NCI-H2029 (cell line): ENCODE measurements around the gene WSCD2.

Experiments used
- DNase-seq: peaks from one replicate; lab custom pipeline; 2025; lab: John Stamatoyannopoulos, UW

WSCD2 gene

DNA sequence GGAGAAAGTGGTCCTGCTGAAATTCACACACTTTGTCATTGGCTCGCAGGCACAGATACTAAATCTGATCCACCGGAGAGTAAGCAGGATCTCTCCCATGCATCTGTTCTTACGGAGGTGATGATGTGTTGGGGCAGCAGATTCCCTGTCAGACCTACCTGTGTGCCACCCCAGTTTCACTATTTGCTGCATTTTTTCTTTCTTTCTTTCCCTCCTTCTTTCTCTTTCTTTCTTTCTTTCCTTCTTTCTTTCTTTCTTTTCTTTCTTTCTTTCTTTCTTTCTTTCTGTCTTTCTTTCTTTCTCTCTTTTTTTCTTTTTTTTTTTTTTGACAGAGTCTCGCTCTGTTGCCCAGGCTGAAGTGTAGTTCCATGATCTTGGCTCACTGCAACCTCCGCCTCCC lies 37.4 kb downstream of the WSCD2 start:
- no peak for DNase-seq

DNA sequence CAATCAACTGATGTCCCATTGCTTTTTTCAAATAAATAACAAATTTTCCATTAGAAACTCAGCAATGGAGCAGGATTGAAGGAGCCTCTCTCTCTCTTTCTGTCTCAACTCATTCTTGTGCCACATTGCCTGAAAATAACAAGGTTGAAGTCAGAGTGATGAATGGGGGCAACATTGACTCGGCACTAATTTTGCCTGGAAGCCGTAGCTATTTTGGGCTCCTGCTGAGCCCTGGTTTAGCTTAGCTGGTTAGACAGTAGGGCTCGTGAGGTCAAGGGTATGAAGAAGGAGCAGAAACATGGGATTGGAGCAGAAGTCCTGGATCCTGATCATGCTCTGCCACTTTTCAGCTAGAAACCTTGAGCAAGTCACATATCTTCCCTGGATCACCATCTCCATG lies 38.9 kb downstream of the WSCD2 start:
- no peak for DNase-seq

DNA sequence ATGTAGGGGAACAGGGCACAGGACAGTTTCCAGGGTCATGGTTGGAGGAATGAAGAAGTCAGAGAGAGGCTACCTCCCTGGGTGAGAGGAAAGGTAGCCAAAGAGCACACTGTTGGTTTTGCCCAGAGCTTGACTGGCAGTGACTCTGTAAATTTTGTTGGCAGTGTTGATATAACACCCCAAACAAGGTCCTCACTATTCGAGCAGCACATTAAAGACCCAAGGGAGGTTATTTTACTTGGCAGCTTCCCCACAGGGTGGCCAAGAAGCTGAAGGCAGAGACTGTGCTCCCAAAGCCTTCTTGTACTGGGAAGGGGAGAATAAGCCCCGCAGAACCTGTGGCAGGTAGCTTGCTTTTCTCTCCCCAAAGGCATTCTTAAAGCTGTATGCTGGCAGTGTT lies 40.6 kb downstream of the WSCD2 start:
- no peak for DNase-seq

DNA sequence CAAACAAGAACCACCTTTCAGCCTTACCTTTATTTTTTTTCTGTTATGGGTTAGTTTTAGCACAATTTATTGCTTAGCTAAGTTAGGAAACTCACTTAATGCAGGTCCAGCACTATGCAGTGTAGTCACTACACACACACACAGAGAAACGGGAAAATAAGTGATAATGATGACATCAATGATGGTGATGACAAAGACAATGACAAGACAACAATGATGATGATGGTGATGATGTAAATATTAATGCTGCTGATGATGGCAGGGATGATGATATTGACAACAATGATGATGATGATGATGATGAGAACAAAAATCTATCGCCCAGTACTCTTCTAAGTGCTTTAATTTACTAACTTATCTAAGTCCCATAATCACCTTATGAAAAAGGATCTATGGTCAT lies 41.1 kb downstream of the WSCD2 start:
- DNase-seq, result no peak

DNA sequence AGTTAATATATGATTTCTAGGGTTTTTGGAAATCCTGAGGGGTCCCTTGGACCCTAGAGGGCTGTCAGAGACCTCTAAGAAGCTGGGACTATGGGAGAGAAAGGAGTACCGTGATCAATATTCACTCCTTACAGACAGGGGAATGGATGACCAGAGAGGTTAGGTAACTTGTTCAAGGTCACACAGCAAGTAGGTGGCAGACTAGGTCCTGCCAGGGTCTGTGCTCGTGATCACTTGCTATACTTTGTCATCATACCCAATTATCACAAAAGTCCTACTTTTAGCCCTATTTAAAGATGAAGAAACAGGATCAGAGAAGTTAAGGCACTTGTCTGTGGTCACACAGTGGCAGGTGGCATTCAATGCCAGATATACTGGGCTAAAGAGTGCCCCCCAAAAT lies 42.9 kb downstream of the WSCD2 start:
- no peak for DNase-seq

DNA sequence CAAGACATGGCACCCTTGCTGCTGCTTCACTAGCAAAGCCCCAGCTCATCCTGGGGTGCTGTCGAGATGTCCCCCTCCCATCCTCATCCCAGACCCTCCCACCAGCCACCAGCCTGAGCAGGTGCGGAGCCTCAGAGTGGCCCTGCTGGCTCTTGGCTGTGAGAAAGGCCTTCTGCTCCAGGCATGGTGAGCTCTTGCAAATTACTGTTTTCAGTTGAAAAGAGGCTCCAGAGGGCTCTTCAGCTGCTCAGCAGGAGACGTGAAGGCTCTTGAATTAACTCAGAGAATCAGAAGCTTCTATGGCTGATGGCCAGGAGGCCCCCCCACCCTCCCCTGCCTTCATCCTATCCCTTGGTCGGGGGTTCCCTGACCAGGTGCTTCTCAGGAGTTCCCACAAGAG lies 44.1 kb downstream of the WSCD2 start:
- no peak for DNase-seq

DNA sequence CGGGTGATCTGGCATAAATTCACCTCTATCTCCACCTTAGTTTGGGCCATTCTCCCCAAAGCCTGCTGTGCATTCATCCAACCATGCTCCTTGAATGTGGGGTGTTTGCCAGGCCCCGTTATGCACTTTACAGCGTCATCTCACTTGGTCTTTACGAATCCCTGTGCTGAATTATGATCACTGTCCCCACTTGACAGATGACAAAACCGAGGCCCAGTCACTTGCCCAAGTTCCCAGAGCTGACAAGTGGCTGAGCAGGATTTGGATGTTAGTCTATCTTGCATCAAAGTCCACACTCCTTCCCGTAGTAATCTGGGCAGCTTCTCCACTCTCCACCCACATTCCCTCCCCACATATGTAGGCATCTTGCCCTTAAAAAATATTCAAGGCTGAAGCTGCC lies 44.8 kb downstream of the WSCD2 start:
- DNase-seq, result no peak

DNA sequence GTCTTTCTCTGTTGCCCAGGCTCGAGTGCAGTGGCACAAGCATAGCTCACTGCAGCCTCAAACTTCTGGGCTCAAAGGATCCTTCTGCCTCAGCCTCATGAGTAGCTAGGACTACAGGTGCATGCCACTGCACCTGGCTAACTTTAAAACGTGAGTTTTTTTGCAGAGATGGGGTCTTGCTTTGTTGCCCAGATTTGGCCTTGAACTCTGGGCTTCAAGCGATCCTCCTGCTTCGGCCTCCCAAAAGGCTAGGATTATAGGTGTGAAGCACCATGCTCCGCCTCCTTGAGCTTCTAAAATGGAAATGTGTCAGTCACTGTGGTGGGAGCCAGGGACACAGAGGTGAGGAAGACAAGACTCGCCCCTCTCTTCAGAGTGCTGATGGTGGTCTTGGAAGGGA lies 45.6 kb downstream of the WSCD2 start:
- DNase-seq, result no peak

DNA sequence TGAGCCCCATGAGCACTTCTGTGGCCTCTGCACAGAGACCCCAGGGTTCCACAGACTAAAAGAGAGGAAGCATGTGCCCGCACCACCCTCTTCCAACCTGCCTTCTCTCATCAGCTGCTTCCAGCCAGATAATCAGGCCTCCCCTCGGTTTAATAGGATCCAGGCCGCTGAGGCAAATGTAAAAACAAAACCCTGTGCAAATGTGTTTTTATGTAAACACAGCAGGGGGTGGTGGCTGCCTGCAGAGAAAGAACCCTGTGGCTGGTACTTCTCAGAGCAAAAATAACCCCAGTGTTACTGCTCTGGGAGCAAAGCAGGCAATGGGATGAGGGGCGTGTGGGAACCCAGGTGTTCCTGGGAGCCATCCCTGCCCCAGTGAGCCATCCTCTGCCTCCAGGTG lies 46.2 kb downstream of the WSCD2 start:
- no peak for DNase-seq

DNA sequence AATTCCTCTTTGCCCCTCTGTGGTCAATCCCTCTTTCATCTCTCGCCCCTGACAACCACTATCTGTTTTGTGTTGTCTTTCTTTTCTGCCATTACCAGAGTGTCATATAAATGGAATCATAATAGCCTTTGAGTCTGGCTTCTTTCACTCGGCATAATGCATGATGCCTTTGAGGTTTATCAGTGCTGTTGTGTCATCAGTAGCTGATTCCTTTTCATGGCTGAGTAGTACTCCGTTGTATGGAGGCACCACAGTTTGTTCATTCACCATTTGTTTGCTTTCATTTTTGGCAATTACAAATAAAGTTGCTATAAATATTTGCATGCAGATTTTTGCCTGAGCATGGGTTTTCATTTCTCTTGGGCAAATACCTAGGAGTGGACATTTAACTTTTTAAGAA lies 47.2 kb downstream of the WSCD2 start:
- DNase-seq, result no peak

DNA sequence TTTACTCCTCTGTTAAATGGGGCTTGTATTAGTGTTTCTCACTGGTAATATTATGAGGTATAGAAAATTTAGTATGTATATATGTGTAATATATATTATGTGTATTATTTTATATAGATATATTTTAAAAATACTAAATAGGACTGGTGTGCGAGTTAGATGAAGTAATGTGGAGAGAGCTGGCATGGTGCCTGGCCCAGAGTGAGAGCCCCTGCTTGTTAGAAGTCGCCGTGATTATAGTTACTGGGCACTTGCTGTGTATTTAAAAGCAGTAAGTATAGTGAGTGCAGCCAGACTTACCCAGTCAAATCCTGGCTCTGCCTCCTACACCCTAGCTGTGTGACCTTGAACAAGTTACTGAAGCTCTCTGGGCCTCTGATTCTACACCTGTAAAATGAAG lies 48.0 kb downstream of the WSCD2 start:
- DNase-seq, result no peak

DNA sequence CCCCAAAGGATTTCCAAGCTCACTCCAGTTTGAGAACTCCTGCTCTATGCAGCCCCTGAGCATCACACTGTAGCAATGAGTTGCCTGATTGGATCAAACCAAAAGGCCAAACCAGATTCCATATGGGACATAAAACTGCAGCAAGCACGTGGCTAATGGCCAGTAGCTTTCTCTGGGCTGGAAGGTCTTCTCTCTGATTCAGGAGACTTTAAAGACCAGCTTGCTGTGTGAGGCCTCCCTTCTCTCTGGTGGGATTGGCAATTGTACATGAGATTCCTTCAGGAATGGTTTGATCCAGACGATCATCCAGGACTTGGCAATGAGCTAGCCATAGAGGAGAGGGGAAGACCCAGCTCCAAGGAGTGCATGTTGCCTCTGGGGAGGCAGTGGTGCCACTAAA lies 50.2 kb downstream of the WSCD2 start:
- no peak for DNase-seq

DNA sequence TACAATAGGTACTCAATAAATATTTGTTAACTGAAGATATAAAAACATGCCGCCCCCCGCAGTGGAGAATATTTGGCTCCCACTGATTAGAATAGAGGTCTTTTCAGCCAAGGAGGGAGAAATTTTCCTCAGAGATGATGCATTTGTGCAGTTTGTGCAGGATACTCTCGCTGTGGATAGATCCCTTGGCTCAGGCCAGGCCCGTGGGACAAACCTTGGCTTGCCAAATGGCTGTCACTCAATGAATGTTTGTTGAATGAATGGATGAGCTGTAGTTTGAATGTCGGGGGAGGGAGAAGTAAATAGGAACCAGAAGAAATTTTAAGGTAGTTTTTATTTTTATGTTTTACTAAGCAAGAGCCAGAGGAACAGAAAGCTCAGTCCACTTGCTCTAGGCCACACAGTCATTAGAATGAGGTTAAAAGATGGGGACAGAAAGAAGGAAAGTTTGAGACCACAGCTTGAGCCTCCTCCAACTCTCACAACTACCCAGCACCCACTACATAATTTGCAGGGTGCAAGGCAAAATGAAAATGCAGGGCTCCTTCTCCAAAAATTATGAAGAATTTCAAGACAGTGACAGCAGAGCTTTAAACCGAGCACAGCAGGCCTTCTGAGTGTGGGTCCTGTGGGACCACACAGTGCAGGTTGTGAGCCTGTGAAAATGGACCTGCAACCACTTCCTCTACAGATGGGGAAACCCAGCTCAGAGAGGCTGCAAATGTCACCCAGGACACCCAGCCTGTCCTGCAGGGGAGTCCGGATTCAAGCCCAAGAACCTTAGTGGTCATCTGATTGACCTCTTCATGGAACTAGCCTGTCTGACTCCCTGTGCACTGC lies 51.4 kb downstream of the WSCD2 start:
- no peak for DNase-seq

DNA sequence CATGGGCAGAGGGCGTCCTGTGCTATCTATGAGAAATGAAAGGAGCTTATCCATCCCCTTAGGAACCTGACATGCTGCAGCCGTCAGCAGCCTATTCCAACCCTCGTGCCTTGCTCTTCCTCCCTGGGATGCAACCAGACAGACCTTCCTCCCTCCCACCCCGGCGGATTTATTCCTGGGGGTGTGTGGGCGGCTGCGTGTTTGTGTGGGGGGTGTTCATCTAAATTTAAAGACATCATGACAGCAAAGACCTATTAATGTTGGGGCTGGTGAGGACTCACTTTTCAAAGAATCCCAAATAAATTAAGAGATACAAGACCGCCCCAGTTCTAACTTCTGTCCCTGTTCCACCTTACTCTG lies 52.0 kb downstream of the WSCD2 start:
- no peak for DNase-seq

DNA sequence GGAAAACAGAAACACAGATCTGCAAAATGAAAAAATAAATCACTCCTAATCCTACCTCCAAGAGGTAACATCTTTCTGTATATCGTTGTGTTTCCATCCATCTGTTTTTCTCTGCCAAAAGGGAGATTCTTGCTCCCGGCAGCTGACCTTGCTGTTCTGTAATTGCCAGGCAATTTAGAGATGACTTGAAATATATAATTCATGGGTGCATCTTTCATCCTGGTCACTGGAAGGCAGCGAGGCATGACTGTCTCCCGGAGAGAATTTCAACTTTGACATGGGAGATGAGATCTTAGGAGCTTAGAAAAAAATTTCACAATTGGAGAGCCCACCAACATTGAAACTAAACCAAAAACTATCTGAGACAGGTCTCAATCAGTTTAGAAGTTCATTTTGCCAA lies 53.0 kb downstream of the WSCD2 start:
- no peak for DNase-seq

DNA sequence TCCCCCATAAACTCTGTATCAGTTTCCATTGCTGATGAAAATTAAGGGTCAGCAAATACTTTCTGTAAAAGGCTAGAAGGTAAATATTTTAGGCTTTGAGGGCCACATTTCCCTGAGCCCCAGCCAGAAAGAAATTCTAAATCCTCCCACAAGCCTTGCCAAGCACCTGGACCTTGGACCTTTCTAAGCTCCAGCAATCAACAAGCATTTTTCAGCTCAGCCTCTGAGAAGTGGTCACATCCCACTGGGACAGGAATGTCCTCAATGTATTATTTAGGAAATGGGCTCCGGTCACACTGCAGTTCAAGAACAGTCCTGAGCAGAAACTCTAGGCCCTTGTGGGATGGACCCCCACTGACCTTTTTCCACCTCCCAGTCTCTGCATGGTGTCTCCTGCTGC lies 55.9 kb downstream of the WSCD2 start:
- no peak for DNase-seq

DNA sequence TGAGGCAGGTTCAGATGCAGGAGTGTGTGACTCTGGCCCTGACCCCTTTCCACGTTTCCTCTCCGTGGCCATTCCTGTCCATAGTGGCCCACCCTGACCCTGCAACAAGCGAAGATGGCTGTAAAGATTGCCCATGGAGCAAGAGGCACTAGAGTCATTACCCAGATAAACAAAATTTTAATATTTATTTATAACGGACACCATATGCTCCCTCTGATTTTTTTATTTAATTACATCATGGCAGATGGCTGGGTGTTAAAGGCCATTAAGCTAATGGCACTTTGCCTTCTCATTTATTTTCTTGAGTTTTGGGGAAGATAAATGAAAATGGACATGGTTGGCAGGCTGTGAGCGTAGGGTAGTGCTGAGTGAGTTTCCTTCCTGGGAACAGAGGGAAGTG lies 58.7 kb downstream of the WSCD2 start:
- DNase-seq, result no peak

DNA sequence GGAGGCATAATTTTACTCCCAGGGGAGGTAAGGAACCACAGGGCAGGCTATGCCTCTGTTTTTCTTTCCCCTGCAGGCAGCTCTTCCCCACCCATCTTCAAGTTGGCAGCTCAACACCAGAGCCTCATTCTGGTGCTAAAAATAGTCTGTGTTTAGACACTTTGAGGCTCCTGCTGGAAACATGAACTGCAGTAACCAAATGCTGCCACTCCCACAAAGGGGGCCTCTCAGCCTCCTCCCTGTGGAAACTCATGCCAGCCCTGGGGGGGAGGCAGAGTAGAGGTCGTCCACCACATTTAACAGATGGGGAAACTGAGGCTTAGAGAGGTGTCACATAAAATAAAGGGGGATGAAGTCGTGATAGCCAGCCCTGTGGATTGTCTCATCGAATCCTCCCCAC lies 61.4 kb downstream of the WSCD2 start:
- no peak for DNase-seq

DNA sequence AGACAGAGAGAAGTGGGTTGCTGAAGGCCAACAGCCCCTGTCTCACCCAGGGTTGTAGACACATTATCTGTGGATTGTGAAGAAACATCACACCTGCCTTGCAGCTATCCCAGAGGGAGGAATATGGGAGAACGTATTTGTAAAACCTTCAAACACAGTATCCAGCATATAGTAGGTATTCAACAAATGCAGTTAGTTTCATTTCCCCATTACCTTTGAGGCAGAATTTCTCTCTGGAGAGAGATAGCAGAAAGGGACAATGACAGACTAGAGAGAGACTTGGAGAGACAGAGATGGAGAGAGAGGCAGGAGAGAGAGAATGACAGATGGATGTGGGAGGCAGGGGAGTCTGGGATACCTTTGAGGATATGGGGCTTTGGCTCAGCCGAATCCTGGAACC lies 62.0 kb downstream of the WSCD2 start:
- DNase-seq, result no peak

DNA sequence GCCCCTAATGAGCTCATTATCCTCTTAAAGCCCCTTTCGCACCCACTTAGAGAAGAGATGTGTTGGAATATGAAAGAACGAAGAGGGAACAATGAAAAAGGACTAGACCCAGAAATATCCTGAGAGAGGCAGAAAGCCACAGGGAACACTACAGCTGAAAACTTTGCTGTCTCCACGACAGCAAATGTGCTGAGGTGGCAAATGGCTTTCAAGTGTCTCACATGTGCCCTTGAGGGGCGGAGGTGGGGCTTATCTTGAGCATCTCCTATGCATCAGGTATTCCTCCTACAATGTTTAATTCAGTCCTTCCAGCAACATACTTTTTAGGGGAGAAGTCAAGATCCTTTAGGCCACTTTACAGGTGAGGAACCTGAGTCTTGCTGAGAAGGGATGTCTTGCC lies 62.9 kb downstream of the WSCD2 start:
- no peak for DNase-seq

DNA sequence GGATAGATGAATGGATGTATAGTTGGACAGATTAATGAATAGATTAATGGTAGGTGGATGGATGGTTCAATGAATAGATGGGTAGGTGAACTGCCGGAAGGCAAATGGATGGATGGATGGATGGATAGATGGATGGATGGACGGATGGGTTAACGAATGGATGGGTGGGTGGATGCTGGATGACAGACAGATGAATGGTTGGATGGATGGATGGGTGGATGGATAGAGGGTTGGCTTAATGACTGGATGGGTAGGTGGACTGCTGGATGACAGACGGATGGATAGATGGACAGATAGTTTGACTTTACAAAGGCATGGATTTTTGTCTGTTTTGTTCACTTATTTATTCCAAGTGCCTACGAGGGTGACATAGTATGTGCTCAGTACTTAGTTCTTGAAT lies 64.4 kb downstream of the WSCD2 start:
- no peak for DNase-seq

DNA sequence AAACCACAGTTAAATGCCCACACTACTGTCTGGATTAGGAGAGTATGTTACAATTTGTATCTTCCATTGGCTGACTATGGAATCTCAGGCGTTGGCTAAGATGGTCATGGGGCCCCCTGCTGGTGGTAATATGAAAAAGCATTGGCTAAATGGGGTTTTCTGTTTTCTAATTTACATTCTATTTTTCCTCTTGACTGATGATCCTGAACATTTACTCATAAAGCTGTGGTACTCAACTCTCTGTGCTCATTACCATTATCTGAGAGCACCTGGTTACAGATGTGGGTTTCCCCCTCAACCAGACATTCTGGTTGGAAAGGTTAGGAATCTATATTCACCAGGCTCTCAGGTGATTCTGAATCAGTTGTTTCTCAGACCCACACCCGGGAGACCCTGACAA lies 64.8 kb downstream of the WSCD2 start:
- peak; percentile 24 for DNase-seq

DNA sequence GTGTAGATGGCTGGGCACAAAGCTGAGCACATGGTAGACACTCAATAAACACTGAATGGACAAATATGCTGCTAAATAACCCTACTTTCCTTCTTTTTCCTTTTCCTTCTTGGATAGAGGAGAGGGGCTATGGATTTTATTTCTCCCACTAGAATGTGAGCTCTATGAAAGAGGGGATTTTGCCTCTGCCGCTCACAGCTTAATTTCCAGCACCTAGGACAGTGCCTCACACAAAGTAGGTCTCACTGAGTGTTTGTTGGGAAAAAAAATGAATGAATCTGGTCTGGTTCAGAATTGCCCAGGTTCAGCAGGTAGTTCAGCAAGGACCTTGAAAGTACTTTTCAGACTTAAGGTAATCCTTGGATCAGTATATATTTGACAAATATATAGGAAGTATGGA lies 65.5 kb downstream of the WSCD2 start:
- DNase-seq, result no peak

DNA sequence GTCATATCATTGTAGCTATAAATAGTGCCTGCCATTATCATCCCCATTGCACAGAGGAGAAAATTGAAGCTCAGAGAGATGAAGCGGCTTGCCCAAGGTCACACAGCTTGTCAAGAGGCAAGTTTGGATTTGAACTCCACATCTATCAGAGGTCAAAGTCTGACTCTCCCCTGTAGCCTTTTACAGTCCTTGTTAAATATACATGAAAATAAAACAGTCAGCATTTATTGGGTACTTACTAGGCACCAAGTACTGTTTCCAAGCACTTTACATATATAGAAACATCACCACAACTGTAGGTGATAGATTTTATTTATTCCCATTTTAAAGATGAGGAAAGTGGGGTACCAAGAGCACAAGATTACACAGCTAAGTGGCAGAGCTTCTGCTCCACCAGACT lies 67.2 kb downstream of the WSCD2 start:
- no peak for DNase-seq

DNA sequence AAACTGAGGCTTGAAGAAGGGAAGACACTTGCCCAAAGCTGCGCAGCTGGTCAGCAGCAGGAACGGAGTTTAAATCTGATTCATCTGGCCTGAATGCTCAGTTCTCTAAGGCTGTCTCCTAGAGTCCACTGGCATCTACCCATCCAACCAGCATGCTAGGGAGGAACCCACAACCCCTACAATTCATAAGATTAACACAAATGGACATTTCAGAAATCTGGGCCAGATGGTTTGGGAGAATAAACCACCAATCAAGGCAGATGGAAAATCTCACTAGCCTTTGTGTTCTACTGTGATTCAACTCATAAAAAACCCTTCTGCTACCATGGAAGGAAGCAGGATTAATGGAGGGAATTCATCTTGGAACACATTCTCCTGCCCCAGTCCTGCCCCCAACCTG lies 67.8 kb downstream of the WSCD2 start:
- no peak for DNase-seq
